HepG2 (cell line): ENCODE measurements around the gene MIS18A. TPM values are rescaled to one million over a fixed set of nuclear protein-coding genes. Genes with fewer than 3 reads are reported as not detected.

Source experiments
- ATAC-seq: fragments of 200-7000 bp; cut with Tn5 transposase; 3 replicates; pipeline ENCODE4 v1.9.1; 2020; ENCODE audit warnings: mild to moderate bottlenecking, moderate library complexity
- BruUV-seq: library from RNA; stranded (reverse); fragments of 400-500 nt; replicated peaks from 2 replicates; lab custom pipeline; 2021; lab: Mats Ljungman, UMichigan
- CTCF ChIA-PET: fragments of 300-600 bp; formaldehyde crosslinking; extraction: SDS; loops from one replicate; lab custom pipeline; 2021; ENCODE audit warnings: low total read pairs, inconsistent platforms, low intra/inter-chr PET ratio; lab: Yijun Ruan, JAX
- POLR2A ChIA-PET: fragments of 350-600 bp; sonication (Branson Sonifier 250); formaldehyde crosslinking; loops from one replicate; lab custom pipeline; 2020; ENCODE audit warnings: antibody characterized with exemption, inconsistent platforms; lab: Yijun Ruan, JAX
- DNase-seq: peaks from one replicate; pipeline ENCODE4 v3.0.0-alpha.2; 2015; ENCODE audit warnings: low spot score
- FAIRE-seq: peaks from 3 replicates; lab custom pipeline; 2011; peaks lifted over from hg19 to GRCh38; lab: Jason Lieb, UNC
- H2AFZ ChIP-seq: one replicate; pipeline ENCODE4 v1.6.1; 2011; ENCODE audit warnings: low read length, inconsistent platforms
- H3K27ac ChIP-seq: fragments of 300-600 bp; 3 replicates; pipeline ENCODE4 v1.8.0; 2011; ENCODE audit warnings: mixed run types, mild to moderate bottlenecking, mixed read lengths, low read length, inconsistent platforms; ENCODE audit not compliant: insufficient read depth; ENCODE audit errors: extremely low read length
- H3K27me3 ChIP-seq, 2 experiments: fragments of 200-600 bp in 1 of 2; 2 replicates in 1 of 2; 3 replicates in 1 of 2; pipeline versions ENCODE4 v1.6.0 to v1.8.0; 2011; ENCODE audit warnings: low read length in 2 of 2, mild to moderate bottlenecking in 2 of 2, moderate library complexity in 2 of 2, inconsistent platforms in 1 of 2; ENCODE audit not compliant: insufficient read depth in 2 of 2, control insufficient read depth in 1 of 2
- H3K36me3 ChIP-seq, 2 experiments: fragments of 200-600 bp in 1 of 2; replicated peaks in 1 of 2; 2 replicates in 1 of 2; 3 replicates in 1 of 2; pipeline versions ENCODE4 v1.5.1 to v1.8.0; 2011; ENCODE audit warnings: low read length in 2 of 2, inconsistent platforms in 1 of 2; ENCODE audit not compliant: insufficient read depth in 2 of 2, control insufficient read depth in 1 of 2
- H3K4me1 ChIP-seq: 2 replicates; pipeline ENCODE4 v1.5.1; 2012; ENCODE audit warnings: low read length, inconsistent platforms; ENCODE audit not compliant: insufficient read depth
- H3K4me2 ChIP-seq: 2 replicates; pipeline ENCODE4 v1.6.0; 2011; ENCODE audit warnings: low read depth, low read length, inconsistent platforms
- H3K4me3 ChIP-seq, 3 experiments: fragments of 200-600 bp in 1 of 3; sonication (generic), shearing (Covaris generic) in 1 of 3; replicated peaks in 1 of 3; 2 replicates each; pipeline ENCODE4 v1.5.1; 2011 to 2016; ENCODE audit warnings: low read length in 3 of 3, inconsistent platforms in 2 of 3, low read depth in 2 of 3, mild to moderate bottlenecking in 2 of 3, control low read depth in 1 of 3, mixed read lengths in 1 of 3; ENCODE audit not compliant: insufficient read depth in 1 of 3
- H3K79me2 ChIP-seq: one replicate; pipeline ENCODE4 v1.6.1; 2011; ENCODE audit warnings: low read length, inconsistent platforms; ENCODE audit not compliant: insufficient read depth
- H3K9ac ChIP-seq: 2 replicates; pipeline ENCODE4 v1.6.0; 2011; ENCODE audit warnings: mild to moderate bottlenecking, low read depth, low read length, inconsistent platforms; ENCODE audit not compliant: insufficient read depth
- H3K9me3 ChIP-seq: 2 replicates; pipeline ENCODE4 v1.5.1; 2012; ENCODE audit warnings: mild to moderate bottlenecking, low read length
- H4K20me1 ChIP-seq: 2 replicates; pipeline ENCODE4 v1.6.0; 2011; ENCODE audit warnings: inconsistent platforms, mild to moderate bottlenecking, low read length, moderate library complexity; ENCODE audit not compliant: insufficient read depth
- ARHGAP35 ChIP-seq: sonication (generic); formaldehyde crosslinking; IDR thresholded peaks from 2 replicates; pipeline ENCODE4 v1.9.0; 2022; ENCODE audit warnings: mild to moderate bottlenecking, inconsistent platforms, moderate library complexity, missing genetic modification reagents, borderline replicate concordance
- BCL6 ChIP-seq: IDR thresholded peaks from 2 replicates; pipeline ENCODE4 v1.6.1; 2016; ENCODE audit warnings: missing genetic modification reagents, missing compliant biosample characterization
- CBFB ChIP-seq: sonication (generic); formaldehyde crosslinking; IDR thresholded peaks from 2 replicates; pipeline ENCODE4 v1.4.0; 2020; ENCODE audit warnings: missing genetic modification reagents
- CREM ChIP-seq, 2 experiments: sonication (generic) in 1 of 2; formaldehyde crosslinking in 1 of 2; IDR thresholded peaks; 2 replicates each; pipeline versions ENCODE4 v1.4.0 to v1.6.1; 2016 to 2020; ENCODE audit warnings: antibody characterized with exemption in 1 of 2, mild to moderate bottlenecking in 1 of 2, missing genetic modification reagents in 1 of 2
- KDM5A ChIP-seq: fragments of 200-600 bp; sonication (generic); IDR thresholded peaks from 2 replicates; pipeline ENCODE4 v1.7.0; 2018; ENCODE audit warnings: antibody characterized with exemption, mild to moderate bottlenecking, low read length, borderline replicate concordance
- RBAK ChIP-seq: sonication (generic); formaldehyde crosslinking; IDR thresholded peaks from 2 replicates; pipeline ENCODE4 v1.5.1; 2020; ENCODE audit warnings: mild to moderate bottlenecking, missing genetic modification reagents
- XBP1 ChIP-seq: sonication (generic); formaldehyde crosslinking; IDR thresholded peaks from 2 replicates; pipeline ENCODE4 v1.5.0; 2020; ENCODE audit warnings: missing genetic modification reagents
- ZNF431 ChIP-seq: sonication (generic); formaldehyde crosslinking; IDR thresholded peaks from 2 replicates; pipeline ENCODE4 v1.9.0; 2022; ENCODE audit warnings: missing genetic modification reagents, low read depth, mild to moderate bottlenecking, borderline replicate concordance
- ZNF850 ChIP-seq: sonication (generic); formaldehyde crosslinking; conservative IDR thresholded peaks from 2 replicates; pipeline ENCODE4 v1.9.0; 2021; ENCODE audit warnings: mild to moderate bottlenecking, missing genetic modification reagents
- WGBS: methylation state at CpG from one replicate; pipeline ENCODE4 v1.1.6; 2017; ENCODE audit warnings: low lambda C conversion rate; 5-methylcytosine and 5-hydroxymethylcytosine counted together
- in situ Hi-C: cut with HindIII; loops from 2 replicates; pipeline ENCODE4 v1.10.0; 2017; ENCODE audit warnings: low pct_unique_long_range_greater_than_20kb; ENCODE audit not compliant: extremely low pct_ligation_motif_present
- intact Hi-C: fragments of 100-400 bp; cut with micrococcal nuclease; formaldehyde crosslinking; loops from one replicate; pipeline ENCODE4 v1.10.0; 2022; ENCODE audit not compliant: unreplicated experiment
- polyA plus RNA-seq, 8 experiments: library from polyadenylated mRNA; depleted of rRNA in 3 of 8; stranded (reverse) in 7 of 8; unstranded in 1 of 8; fragments of >200 nt; fragmentation: Illumina TruSeq in 4 of 8; extraction: Trizol in 4 of 8; gene quantifications; 2 replicates each; pipeline versions ENCODE4 v1.2.1 to v1.2.3, GENCODE V29; 2011 to 2016; ENCODE audit warnings: low read depth in 4 of 8, missing spikeins in 1 of 8, mixed read lengths in 1 of 8; ENCODE audit not compliant: insufficient read depth in 1 of 8
- total RNA-seq, 5 experiments: library from RNA; depleted of rRNA; stranded (reverse); fragments of >200 nt; fragmentation: Illumina TruSeq; extraction: Trizol; gene quantifications; 2 replicates each; pipeline ENCODE4 v1.2.3, GENCODE V29; 2016; ENCODE audit warnings: low read depth in 1 of 5
- TF ChIP-seq, protein P1 (sequence below): sonication (generic); formaldehyde crosslinking; IDR thresholded peaks from 2 replicates; pipeline ENCODE4 v1.4.0; 2020; ENCODE audit warnings: mild to moderate bottlenecking, missing genetic modification reagents
- TF ChIP-seq, protein P2 (sequence below): sonication (generic); formaldehyde crosslinking; IDR thresholded peaks from 2 replicates; pipeline ENCODE4 v1.5.1; 2020; ENCODE audit warnings: mild to moderate bottlenecking, missing genetic modification reagents, moderate library complexity
- TF ChIP-seq, protein P3 (sequence below): IDR thresholded peaks from 2 replicates; pipeline ENCODE4 v1.6.1; 2016; ENCODE audit warnings: missing compliant biosample characterization, missing genetic modification reagents, borderline replicate concordance

MIS18A gene
- total and polyA plus RNA-seq, 2 of the 13 experiments (the other 11 are each of a cell fraction or from before 2014, with no cell fraction given) = 11.2 to 41.4 TPM

DNA sequence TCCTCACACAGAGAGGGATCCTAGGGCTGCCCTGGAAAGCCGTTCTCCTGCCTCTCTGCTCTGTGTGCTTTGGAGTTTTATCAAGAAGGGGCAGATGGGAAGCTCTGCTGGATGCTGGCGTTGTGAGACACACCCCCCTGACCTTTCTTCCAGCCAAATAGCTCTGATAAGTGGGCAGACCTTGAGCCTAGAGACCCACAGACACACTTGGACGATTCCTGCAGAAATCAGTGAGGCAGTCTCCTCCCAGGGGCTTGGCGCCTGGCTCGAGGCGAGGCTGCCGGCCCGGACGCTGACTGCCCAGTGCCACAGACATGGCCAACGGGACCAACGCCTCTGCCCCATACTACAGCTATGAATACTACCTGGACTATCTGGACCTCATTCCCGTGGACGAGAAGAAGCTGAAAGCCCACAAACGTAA, 19.8 kb upstream of the MIS18A start, which contains the start of gene MRAP:
MRAP (plus strand) TSS at position 198 of the 424 bp plus-strand sequence; CDS start at position 315, 117 bp downstream.
- peaks cover 44% of the 10 kb centered on the region for H3K4me1 ChIP-seq
- in situ Hi-C loops (no loop called here), intact Hi-C loops (loop anchor here (5.0 kb wide), 1 partner anchor 34 kb away; no protein-coding TSS in a partner anchor)
- ATAC-seq (peak; percentile 81), DNase-seq (no peak), FAIRE-seq (no peak)
- peak within 1 kb of the TSS; percentile 28; the same call in 1 of the 2 replicates for H3K9ac ChIP-seq
- H3K36me3 ChIP-seq = no peaks in the 10 kb centered on the region
- peak within 1 kb of the TSS; percentile 92 for H3K4me2 ChIP-seq
- ChIA-PET POLR2A (interaction anchor here (1.1 kb wide), 2 partner anchors 10 to 19 kb away, joined by 3 to 4 read pairs; partner anchors contain the start of gene MIS18A), CTCF (no interaction called here)
- H2AFZ ChIP-seq = peak within 1 kb of the TSS; percentile 54
- 0% methylated on average over 5 of the region's 14 CpGs for WGBS
- BruUV-seq = no TSS peak
- no peaks in the 10 kb centered on the region for H3K79me2 ChIP-seq
- H4K20me1 ChIP-seq = no peaks in the 10 kb centered on the region
- H3K9me3 ChIP-seq = no peaks in the 10 kb centered on the region
- no peaks in the 10 kb centered on the region for H3K27me3 ChIP-seq
- H3K27ac ChIP-seq = peak within 1 kb of the TSS; percentile 24
- H3K4me3 ChIP-seq = peak within 1 kb of the TSS; percentile 36 to 62 (median 55)
- TF ChIP-seq XBP1 (CRISPR knock-in tag) = no peak
- no peak for TF ChIP-seq RBAK (CRISPR knock-in tag)
- TF ChIP-seq KDM5A = no peak
- TF ChIP-seq CBFB (CRISPR knock-in tag) = no peak
- TF ChIP-seq, protein P1, sequence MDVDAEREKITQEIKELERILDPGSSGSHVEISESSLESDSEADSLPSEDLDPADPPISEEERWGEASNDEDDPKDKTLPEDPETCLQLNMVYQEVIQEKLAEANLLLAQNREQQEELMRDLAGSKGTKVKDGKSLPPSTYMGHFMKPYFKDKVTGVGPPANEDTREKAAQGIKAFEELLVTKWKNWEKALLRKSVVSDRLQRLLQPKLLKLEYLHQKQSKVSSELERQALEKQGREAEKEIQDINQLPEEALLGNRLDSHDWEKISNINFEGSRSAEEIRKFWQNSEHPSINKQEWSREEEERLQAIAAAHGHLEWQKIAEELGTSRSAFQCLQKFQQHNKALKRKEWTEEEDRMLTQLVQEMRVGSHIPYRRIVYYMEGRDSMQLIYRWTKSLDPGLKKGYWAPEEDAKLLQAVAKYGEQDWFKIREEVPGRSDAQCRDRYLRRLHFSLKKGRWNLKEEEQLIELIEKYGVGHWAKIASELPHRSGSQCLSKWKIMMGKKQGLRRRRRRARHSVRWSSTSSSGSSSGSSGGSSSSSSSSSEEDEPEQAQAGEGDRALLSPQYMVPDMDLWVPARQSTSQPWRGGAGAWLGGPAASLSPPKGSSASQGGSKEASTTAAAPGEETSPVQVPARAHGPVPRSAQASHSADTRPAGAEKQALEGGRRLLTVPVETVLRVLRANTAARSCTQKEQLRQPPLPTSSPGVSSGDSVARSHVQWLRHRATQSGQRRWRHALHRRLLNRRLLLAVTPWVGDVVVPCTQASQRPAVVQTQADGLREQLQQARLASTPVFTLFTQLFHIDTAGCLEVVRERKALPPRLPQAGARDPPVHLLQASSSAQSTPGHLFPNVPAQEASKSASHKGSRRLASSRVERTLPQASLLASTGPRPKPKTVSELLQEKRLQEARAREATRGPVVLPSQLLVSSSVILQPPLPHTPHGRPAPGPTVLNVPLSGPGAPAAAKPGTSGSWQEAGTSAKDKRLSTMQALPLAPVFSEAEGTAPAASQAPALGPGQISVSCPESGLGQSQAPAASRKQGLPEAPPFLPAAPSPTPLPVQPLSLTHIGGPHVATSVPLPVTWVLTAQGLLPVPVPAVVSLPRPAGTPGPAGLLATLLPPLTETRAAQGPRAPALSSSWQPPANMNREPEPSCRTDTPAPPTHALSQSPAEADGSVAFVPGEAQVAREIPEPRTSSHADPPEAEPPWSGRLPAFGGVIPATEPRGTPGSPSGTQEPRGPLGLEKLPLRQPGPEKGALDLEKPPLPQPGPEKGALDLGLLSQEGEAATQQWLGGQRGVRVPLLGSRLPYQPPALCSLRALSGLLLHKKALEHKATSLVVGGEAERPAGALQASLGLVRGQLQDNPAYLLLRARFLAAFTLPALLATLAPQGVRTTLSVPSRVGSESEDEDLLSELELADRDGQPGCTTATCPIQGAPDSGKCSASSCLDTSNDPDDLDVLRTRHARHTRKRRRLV = no peak
- TF ChIP-seq ARHGAP35 (CRISPR knock-in tag) = no peak
- TF ChIP-seq ZNF850 (CRISPR knock-in tag) = no peak
- TF ChIP-seq, protein P2, sequence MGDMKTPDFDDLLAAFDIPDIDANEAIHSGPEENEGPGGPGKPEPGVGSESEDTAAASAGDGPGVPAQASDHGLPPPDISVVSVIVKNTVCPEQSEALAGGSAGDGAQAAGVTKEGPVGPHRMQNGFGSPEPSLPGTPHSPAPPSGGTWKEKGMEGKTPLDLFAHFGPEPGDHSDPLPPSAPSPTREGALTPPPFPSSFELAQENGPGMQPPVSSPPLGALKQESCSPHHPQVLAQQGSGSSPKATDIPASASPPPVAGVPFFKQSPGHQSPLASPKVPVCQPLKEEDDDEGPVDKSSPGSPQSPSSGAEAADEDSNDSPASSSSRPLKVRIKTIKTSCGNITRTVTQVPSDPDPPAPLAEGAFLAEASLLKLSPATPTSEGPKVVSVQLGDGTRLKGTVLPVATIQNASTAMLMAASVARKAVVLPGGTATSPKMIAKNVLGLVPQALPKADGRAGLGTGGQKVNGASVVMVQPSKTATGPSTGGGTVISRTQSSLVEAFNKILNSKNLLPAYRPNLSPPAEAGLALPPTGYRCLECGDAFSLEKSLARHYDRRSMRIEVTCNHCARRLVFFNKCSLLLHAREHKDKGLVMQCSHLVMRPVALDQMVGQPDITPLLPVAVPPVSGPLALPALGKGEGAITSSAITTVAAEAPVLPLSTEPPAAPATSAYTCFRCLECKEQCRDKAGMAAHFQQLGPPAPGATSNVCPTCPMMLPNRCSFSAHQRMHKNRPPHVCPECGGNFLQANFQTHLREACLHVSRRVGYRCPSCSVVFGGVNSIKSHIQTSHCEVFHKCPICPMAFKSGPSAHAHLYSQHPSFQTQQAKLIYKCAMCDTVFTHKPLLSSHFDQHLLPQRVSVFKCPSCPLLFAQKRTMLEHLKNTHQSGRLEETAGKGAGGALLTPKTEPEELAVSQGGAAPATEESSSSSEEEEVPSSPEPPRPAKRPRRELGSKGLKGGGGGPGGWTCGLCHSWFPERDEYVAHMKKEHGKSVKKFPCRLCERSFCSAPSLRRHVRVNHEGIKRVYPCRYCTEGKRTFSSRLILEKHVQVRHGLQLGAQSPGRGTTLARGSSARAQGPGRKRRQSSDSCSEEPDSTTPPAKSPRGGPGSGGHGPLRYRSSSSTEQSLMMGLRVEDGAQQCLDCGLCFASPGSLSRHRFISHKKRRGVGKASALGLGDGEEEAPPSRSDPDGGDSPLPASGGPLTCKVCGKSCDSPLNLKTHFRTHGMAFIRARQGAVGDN (CRISPR knock-in tag) = peak; percentile 56
- TF ChIP-seq ZNF431 (CRISPR knock-in tag) = no peak
- TF ChIP-seq BCL6 (CRISPR knock-in tag) = 0 out of 2 replicates have a peak, but pooled peaks have one; percentile 2
- TF ChIP-seq CREM (IDR thresholded peaks at IDR 0.05) = no peak
- TF ChIP-seq CREM (CRISPR knock-in tag; IDR thresholded peaks at IDR 0.05) = no peak
- TF ChIP-seq, protein P3, sequence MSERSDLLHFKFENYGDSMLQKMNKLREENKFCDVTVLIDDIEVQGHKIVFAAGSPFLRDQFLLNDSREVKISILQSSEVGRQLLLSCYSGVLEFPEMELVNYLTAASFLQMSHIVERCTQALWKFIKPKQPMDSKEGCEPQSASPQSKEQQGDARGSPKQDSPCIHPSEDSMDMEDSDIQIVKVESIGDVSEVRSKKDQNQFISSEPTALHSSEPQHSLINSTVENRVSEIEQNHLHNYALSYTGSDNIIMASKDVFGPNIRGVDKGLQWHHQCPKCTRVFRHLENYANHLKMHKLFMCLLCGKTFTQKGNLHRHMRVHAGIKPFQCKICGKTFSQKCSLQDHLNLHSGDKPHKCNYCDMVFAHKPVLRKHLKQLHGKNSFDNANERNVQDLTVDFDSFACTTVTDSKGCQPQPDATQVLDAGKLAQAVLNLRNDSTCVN (CRISPR knock-in tag) = no peak
